A549 (cell line): Measurements from ENCODE around the gene TTC1. TPM values are rescaled to one million over a fixed set of nuclear protein-coding genes. Genes with fewer than 3 reads are reported as not detected.

Experiments
- ATAC-seq, 2 experiments: fragments of 200-7000 bp in 1 of 2; fragments of >200 bp in 1 of 2; cut with Nextera tagmentation in 1 of 2; cut with Tn5 transposase in 1 of 2; 3 replicates each; pipeline versions ENCODE4 v1.8.0 to v1.9.1; 2018 to 2020; ENCODE audit warnings: mild to moderate bottlenecking in 1 of 2, moderate library complexity in 1 of 2
- CTCF ChIA-PET: fragments of 300-600 bp; sonication (Branson Sonifier 250); formaldehyde crosslinking; extraction: SDS; loops from one replicate; lab custom pipeline; 2021; ENCODE audit warnings: antibody characterized with exemption, inconsistent platforms; lab: Yijun Ruan, JAX
- POLR2A ChIA-PET: fragments of 350-600 bp; formaldehyde crosslinking; extraction: SDS; loops from one replicate; lab custom pipeline; 2021; ENCODE audit warnings: antibody characterized with exemption, inconsistent platforms; lab: Yijun Ruan, JAX
- DNase-seq, 2 experiments: peaks; one replicate each; pipeline versions ENCODE4 v3.0.0 to v3.0.0-alpha.2; 2011 to 2016; ENCODE audit warnings: low read depth in 1 of 2, low spot score in 1 of 2
- FAIRE-seq: peaks from 2 replicates; lab custom pipeline; 2011; peaks lifted over from hg19 to GRCh38; lab: Jason Lieb, UNC
- H3K27ac ChIP-seq, 2 experiments: fragments of >200 bp; sonication (Bioruptor Twin); formaldehyde crosslinking; 3 replicates each; pipeline ENCODE4 v1.5.1; 2016 to 2017
- H3K4me1 ChIP-seq: fragments of >200 bp; sonication (Bioruptor Twin); formaldehyde crosslinking; 3 replicates; pipeline ENCODE4 v1.6.1; 2016
- H3K4me2 ChIP-seq: fragments of >200 bp; sonication (Bioruptor Twin); formaldehyde crosslinking; 3 replicates; pipeline ENCODE4 v1.6.1; 2016
- H3K4me3 ChIP-seq: fragments of >200 bp; sonication (Bioruptor Twin); formaldehyde crosslinking; 3 replicates; pipeline ENCODE4 v1.5.1; 2016
- H3K9me3 ChIP-seq: fragments of >200 bp; sonication (Bioruptor Twin); formaldehyde crosslinking; 3 replicates; pipeline ENCODE4 v1.6.1; 2016
- BHLHE40 ChIP-seq: IDR thresholded peaks from 2 replicates; pipeline ENCODE4 v1.6.1; 2012; ENCODE audit warnings: low read depth, low read length, inconsistent platforms
- CBX2 ChIP-seq: fragments of 200-600 bp; sonication (generic); IDR thresholded peaks from 2 replicates; pipeline ENCODE4 v1.6.1; 2016; ENCODE audit warnings: low read depth, mild to moderate bottlenecking, borderline replicate concordance
- CBX8 ChIP-seq: fragments of 200-600 bp; sonication (generic); IDR thresholded peaks from 2 replicates; pipeline ENCODE4 v1.6.1; 2016
- CHD4 ChIP-seq: fragments of 200-600 bp; sonication (generic); IDR thresholded peaks from 2 replicates; pipeline ENCODE4 v1.6.1; 2016; ENCODE audit warnings: antibody characterized with exemption, mild to moderate bottlenecking, borderline replicate concordance
- GATA3 ChIP-seq: IDR thresholded peaks from 2 replicates; pipeline ENCODE4 v1.6.1; 2012; ENCODE audit warnings: borderline replicate concordance
- HDAC2 ChIP-seq: fragments of 200-600 bp; sonication (generic); IDR thresholded peaks from 2 replicates; pipeline ENCODE4 v1.6.1; 2016
- HEYL ChIP-seq: fragments of 250-450 bp; sonication (Bioruptor Pico); IDR thresholded peaks from 2 replicates; pipeline ENCODE4 v1.8.0; 2021; ENCODE audit warnings: mild to moderate bottlenecking, moderate library complexity
- KDM5A ChIP-seq: fragments of 200-600 bp; sonication (generic); IDR thresholded peaks from 2 replicates; pipeline ENCODE4 v1.6.1; 2016; ENCODE audit warnings: antibody characterized with exemption, mild to moderate bottlenecking
- MYC ChIP-seq: IDR thresholded peaks from 2 replicates; pipeline ENCODE4 v1.6.1; 2012; ENCODE audit warnings: mild to moderate bottlenecking, inconsistent platforms, low read length, improper control_type of control experiment, borderline replicate concordance
- NPAS2 ChIP-seq: fragments of 250-450 bp; sonication (Bioruptor Pico); IDR thresholded peaks from 2 replicates; pipeline ENCODE4 v1.8.0; 2022; ENCODE audit warnings: mild to moderate bottlenecking, moderate library complexity, borderline replicate concordance
- RAD21 ChIP-seq, 2 experiments: fragments of >200 bp in 1 of 2; sonication (Bioruptor Twin) in 1 of 2; formaldehyde crosslinking in 1 of 2; IDR thresholded peaks in 1 of 2; conservative IDR thresholded peaks in 1 of 2; 2 replicates in 1 of 2; 3 replicates in 1 of 2; pipeline ENCODE4 v1.6.1; 2012 to 2018; ENCODE audit warnings: inconsistent platforms in 1 of 2
- SMC3 ChIP-seq: fragments of >200 bp; sonication (Bioruptor Twin); formaldehyde crosslinking; IDR thresholded peaks from 3 replicates; pipeline ENCODE4 v1.6.1; 2018; ENCODE audit warnings: inconsistent platforms
- WGBS: methylation state at CpG from one replicate; pipeline ENCODE4 v1.1.6; 2017; ENCODE audit errors: missing lambda C conversion rate; 5-methylcytosine and 5-hydroxymethylcytosine counted together
- polyA plus RNA-seq, 4 experiments: library from polyadenylated mRNA; depleted of rRNA in 3 of 4; stranded (reverse); fragments of >200 nt; fragmentation: RNase III in 1 of 4; extraction: RNeasy Plus Mini Kit Qiagen cat#74134 plus additional on column Dnase treatment in 1 of 4; gene quantifications; 2 replicates in 3 of 4; 3 replicates in 1 of 4; pipeline ENCODE4 v1.2.3, GENCODE V29; 2011 to 2017
- TF ChIP-seq, protein P1 (sequence below): fragments of >200 bp; sonication (Bioruptor Twin); formaldehyde crosslinking; IDR thresholded peaks from 3 replicates; pipeline ENCODE4 v1.5.1; 2016
- TF ChIP-seq, protein P2 (sequence below): IDR thresholded peaks from 2 replicates; pipeline ENCODE4 v1.6.1; 2012
- TF ChIP-seq, protein P3 (sequence below): fragments of 150-350 bp; IDR thresholded peaks from 2 replicates; pipeline ENCODE4 v1.6.1; 2014; ENCODE audit warnings: low read depth, mild to moderate bottlenecking, low read length
- TF ChIP-seq, protein P4 (sequence below): IDR thresholded peaks from 2 replicates; pipeline ENCODE4 v1.6.1; 2012; ENCODE audit warnings: low read depth, borderline replicate concordance

TTC1 gene
- polyA plus RNA-seq, 2 of the 4 experiments (the other 2 are of a cell fraction): 64.9 to 79.7 TPM

DNA sequence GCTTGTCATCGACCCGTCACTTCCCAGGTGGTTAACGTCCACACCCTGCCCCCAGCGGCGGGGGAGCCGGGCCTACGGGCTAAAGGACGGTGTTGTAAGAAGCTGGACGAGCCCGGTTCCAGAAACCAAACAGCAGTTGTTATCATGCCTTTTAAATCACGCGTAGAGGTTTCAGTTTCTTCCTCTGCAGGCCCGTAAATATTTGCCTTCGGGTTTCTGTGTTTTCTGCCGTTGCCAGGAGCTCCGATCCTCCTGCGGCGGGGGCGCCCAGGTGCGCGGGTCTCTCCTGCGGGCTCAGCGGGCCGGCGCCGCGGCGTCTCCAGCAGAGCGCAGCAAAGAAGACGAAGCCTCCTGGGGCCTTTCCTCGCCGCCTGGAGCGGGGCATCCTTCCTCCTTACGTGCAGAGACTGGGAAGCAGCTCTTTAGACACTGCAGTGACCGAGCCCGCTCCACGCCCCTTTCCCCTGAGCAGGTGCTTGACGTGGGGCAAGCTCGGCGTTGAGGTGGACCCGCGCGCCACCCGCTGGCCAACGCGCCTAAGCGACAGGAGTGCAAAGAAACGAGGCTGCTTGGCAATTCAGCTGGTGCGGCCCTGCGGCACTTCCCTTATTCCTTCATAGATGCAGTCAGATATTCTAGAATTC, 21.8 kb upstream of the TTC1 start:
- no peaks in the 10 kb centered on the region; the same call in 2 of the 3 replicates for H3K9me3 ChIP-seq
- FAIRE-seq (no peak), ATAC-seq (peak; percentile 96 to 99), DNase-seq (peak; percentile 76 to 86)
- peak overlapping the region; percentile 43 for H3K4me3 ChIP-seq
- no peaks in the 10 kb centered on the region for H3K4me1 ChIP-seq
- CTCF ChIA-PET: interaction anchor here (0.5 to 7.3 kb wide), 79 partner anchors 8 to 823 kb away, joined by 3 to 157 read pairs (median 4); partner anchors contain the start of gene ADRA1B
- no peak for TF ChIP-seq CBX2
- TF ChIP-seq, protein P1, sequence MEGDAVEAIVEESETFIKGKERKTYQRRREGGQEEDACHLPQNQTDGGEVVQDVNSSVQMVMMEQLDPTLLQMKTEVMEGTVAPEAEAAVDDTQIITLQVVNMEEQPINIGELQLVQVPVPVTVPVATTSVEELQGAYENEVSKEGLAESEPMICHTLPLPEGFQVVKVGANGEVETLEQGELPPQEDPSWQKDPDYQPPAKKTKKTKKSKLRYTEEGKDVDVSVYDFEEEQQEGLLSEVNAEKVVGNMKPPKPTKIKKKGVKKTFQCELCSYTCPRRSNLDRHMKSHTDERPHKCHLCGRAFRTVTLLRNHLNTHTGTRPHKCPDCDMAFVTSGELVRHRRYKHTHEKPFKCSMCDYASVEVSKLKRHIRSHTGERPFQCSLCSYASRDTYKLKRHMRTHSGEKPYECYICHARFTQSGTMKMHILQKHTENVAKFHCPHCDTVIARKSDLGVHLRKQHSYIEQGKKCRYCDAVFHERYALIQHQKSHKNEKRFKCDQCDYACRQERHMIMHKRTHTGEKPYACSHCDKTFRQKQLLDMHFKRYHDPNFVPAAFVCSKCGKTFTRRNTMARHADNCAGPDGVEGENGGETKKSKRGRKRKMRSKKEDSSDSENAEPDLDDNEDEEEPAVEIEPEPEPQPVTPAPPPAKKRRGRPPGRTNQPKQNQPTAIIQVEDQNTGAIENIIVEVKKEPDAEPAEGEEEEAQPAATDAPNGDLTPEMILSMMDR: peak; percentile 80
- TF ChIP-seq RAD21 (conservative IDR thresholded peaks at IDR 0.05 in 1 of 2, IDR thresholded peaks at IDR 0.05 in 1 of 2): peak; percentile 95
- TF ChIP-seq, protein P2, sequence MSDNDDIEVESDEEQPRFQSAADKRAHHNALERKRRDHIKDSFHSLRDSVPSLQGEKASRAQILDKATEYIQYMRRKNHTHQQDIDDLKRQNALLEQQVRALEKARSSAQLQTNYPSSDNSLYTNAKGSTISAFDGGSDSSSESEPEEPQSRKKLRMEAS: 0 out of 2 replicates have a peak, but pooled peaks have one; percentile 35
- peak; percentile 97 for TF ChIP-seq SMC3
- peak overlapping the region in 1 of 2 experiments; percentile 14; a peak in 1 of 6 replicates for H3K27ac ChIP-seq
- WGBS: 17% methylated on average over 34 of the region's 50 CpGs
- H3K4me2 ChIP-seq: peak overlapping the region; percentile 95
- POLR2A ChIA-PET: no interaction called here

DNA sequence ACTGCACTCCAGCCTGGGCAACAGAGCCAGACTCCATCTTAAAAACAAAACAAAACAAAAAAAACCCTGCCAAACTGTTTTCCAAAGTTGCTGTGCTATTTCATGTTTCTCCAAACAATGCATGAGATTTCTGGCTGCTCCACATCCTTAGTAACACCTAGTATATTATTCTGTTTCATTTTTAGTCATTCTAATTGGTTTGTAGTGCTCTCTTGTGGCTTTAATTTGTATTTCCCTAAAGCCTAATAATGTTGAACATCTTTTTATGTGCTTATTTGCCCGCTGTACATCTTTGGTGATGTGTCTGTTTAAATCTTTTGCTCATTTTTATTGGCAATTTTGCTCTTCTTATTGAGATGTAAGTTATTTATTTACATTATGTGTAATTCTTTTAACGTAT, 18.4 kb upstream of the TTC1 start:
- ATAC-seq: no peak; a peak in 1 of 6 replicates
- Histone ChIP-seq H3K27ac (no peak overlapping the region), H3K9me3 (peaks cover 13% of the 10 kb centered on the region), H3K4me2 (no peak overlapping the region), H3K4me3 (no peak overlapping the region), H3K4me1 (no peaks in the 10 kb centered on the region)
- no peak for FAIRE-seq
- WGBS: 57% methylated on average over 2 of the region's 2 CpGs
- ChIA-PET CTCF (interaction anchor here (1.6 to 7.3 kb wide), 3 partner anchors 73 to 548 kb away, joined by 21 to 157 read pairs (median 51); partner anchors contain the start of gene ADRA1B), POLR2A (no interaction called here)
- TF ChIP-seq CHD4: no peak
- TF ChIP-seq RAD21 (conservative IDR thresholded peaks at IDR 0.05 in 1 of 2, IDR thresholded peaks at IDR 0.05 in 1 of 2): peak; percentile 59 to 60
- TF ChIP-seq, protein P1: peak; percentile 38; the same call in 2 of the 3 replicates
- TF ChIP-seq SMC3: peak; percentile 43; the same call in 2 of the 3 replicates
- no peak for DNase-seq

DNA sequence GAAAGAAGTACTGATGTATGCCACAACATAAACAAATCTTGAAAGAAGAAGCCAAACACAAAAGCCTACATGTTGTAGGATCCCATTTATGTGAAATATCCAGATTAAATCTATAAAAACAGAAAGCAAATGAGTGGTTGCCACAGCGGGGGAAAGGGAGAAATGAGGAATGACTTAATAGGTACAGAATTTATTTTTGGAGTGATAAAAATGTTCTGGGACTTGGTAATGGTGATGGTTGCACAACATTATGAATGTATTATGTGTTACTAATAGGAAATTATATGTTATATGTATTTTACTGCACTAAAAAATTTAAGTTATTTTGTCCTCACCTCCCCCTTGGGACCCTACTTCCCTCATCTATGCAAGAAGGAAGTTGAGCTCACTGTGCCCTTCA, 16.4 kb upstream of the TTC1 start:
- ChIA-PET POLR2A (no interaction called here), CTCF (interaction anchor here (1.1 to 2.0 kb wide), 5 partner anchors 31 to 678 kb away, joined by 3 to 9 read pairs (median 5); no protein-coding TSS in a partner anchor)
- ATAC-seq (no peak), FAIRE-seq (no peak), DNase-seq (no peak)
- TF ChIP-seq BHLHE40 (no peak), MYC (no peak), NPAS2 (CRISPR knock-in tag) (no peak), GATA3 (no peak), HDAC2 (no peak), KDM5A (no peak), CBX8 (no peak), HEYL (CRISPR knock-in tag) (no peak)
- TF ChIP-seq, protein P1: no peak
- TF ChIP-seq, protein P2: no peak
- TF ChIP-seq, protein P3, sequence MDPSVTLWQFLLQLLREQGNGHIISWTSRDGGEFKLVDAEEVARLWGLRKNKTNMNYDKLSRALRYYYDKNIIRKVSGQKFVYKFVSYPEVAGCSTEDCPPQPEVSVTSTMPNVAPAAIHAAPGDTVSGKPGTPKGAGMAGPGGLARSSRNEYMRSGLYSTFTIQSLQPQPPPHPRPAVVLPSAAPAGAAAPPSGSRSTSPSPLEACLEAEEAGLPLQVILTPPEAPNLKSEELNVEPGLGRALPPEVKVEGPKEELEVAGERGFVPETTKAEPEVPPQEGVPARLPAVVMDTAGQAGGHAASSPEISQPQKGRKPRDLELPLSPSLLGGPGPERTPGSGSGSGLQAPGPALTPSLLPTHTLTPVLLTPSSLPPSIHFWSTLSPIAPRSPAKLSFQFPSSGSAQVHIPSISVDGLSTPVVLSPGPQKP: no peak
- TF ChIP-seq, protein P4, sequence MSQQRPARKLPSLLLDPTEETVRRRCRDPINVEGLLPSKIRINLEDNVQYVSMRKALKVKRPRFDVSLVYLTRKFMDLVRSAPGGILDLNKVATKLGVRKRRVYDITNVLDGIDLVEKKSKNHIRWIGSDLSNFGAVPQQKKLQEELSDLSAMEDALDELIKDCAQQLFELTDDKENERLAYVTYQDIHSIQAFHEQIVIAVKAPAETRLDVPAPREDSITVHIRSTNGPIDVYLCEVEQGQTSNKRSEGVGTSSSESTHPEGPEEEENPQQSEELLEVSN: no peak
- H3K9me3 ChIP-seq: peaks cover 13% of the 10 kb centered on the region
- H3K4me1 ChIP-seq: no peaks in the 10 kb centered on the region
- no peak overlapping the region for H3K4me2 ChIP-seq
- H3K27ac ChIP-seq: no peak overlapping the region
- no peak overlapping the region for H3K4me3 ChIP-seq
- WGBS: 70% methylated on average over 1 of the region's 1 CpG
